ENCODE results near the gene PINLYP. TPM values are rescaled to one million over a fixed set of nuclear protein-coding genes. Genes with fewer than 3 reads are reported as not detected.
A peak's percentile ranks its signal among the peaks of the same experiment; 100 is the strongest.

PINLYP gene
- total RNA-seq, 4 donors from 2014 or later: 7.5 to 45.7 (median 21.6) TPM

DNA sequence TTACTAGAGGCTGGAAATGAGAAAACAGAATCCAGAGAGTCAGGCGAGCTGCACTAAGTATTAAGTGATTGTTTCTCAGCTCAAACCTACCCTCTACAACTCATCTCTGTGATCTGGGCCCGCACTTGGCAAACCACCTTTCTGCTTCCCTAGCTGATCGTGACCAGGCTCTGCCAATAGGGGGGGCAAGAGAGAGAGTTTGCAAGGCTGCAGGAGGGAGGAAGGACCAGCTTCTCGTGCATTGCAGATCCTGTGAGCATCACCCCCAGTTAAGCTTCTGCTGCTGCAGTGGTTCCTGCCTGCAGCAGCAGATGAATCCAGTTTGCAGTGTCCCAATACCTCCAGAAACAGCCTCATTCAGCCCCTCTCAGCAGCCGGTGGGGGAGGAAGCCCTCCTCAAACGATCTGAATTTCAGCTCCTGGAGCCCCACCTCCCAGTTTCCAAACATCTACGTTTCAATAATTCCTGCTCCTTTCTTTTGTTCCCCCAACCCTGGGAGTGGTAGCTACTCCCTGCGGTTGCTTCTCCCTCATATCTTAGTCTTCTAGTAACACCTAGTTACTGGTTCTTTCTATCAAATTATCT, 20.3 kb upstream of the PINLYP start:
- DNase-seq (ENCODE audit: low spot score in 2 of 2): peak; percentile 42 to 77
- WGBS, 2 donors: 37 to 42% methylated on average over 8 of the region's 8 CpGs

DNA sequence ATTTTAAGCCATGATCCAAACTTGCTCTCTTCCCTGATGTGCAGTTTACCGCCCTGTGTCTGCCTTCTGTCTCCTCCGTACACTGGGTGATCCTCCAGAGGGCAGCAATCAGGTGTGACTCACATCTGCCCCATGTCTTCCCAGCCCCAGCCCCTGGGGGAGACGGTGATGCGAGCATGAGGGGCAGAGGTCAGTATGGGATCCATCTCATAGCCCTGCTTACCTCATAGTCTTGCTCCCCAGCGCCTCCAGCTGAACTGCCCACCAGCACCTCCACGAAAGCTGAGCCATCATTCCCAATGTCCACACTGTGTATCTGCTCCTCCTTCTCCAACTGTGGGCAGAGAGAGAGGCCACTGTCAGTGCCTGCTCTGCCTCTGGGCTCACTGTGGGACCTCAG, 14.9 kb upstream of the PINLYP start:
- 79% methylated on average over 6 of the region's 6 CpGs for WGBS, 2 donors
- Histone ChIP-seq H3K27me3 (no peaks in the 10 kb centered on the region), H3K9me3 (no peaks in the 10 kb centered on the region), H3K36me3 (peaks cover 0 to 51% (median 0%) of the 10 kb centered on the region in 3 donors), H3K27ac (no peak overlapping the region), H3K4me3 (no peak overlapping the region), H3K4me1 (peaks cover 0 to 14% (median 4%) of the 10 kb centered on the region in 4 donors)
- TF ChIP-seq CTCF (IDR thresholded peaks at IDR 0.05): no peak
- TF ChIP-seq POLR2A (IDR thresholded peaks at IDR 0.05): no peak
- TF ChIP-seq EP300 (IDR thresholded peaks at IDR 0.05): no peak
- no peak for DNase-seq (ENCODE audit: low spot score in 2 of 2)

More for the DNA sequence above, 20.3 kb upstream of the PINLYP start:
- H3K9me3 ChIP-seq: no peaks in the 10 kb centered on the region
- no peak overlapping the region for H3K4me3 ChIP-seq
- no peak overlapping the region for H3K27ac ChIP-seq
- TF ChIP-seq CTCF (IDR thresholded peaks at IDR 0.05) (peak; percentile 46 to 53 (median 50)), EP300 (IDR thresholded peaks at IDR 0.05) (no peak)
- no peaks in the 10 kb centered on the region for H3K4me1 ChIP-seq
- no peaks in the 10 kb centered on the region for H3K27me3 ChIP-seq
- peaks cover 0 to 90% (median 17%) of the 10 kb centered on the region in 3 donors for H3K36me3 ChIP-seq

- no peaks in the 10 kb centered on the region for H3K27me3 ChIP-seq
- H3K27ac ChIP-seq: no peak overlapping the region
- H3K4me3 ChIP-seq: no peak overlapping the region
- H3K36me3 ChIP-seq: peaks cover 0 to 45% (median 0%) of the 10 kb centered on the region in 3 donors
- no peak for TF ChIP-seq POLR2A (IDR thresholded peaks at IDR 0.05)
- no peak for TF ChIP-seq EP300 (IDR thresholded peaks at IDR 0.05)
- TF ChIP-seq CTCF (IDR thresholded peaks at IDR 0.05): no peak
- peaks cover 0 to 14% (median 4%) of the 10 kb centered on the region in 4 donors for H3K4me1 ChIP-seq
- WGBS, 2 donors: 90 to 98% methylated on average over 12 of the region's 12 CpGs
- no peak for DNase-seq (ENCODE audit: low spot score in 2 of 2)
- no peaks in the 10 kb centered on the region for H3K9me3 ChIP-seq
Measured at GRCh38 chr19:43561139-43561970, 14.2 kb upstream of the PINLYP start.

DNA sequence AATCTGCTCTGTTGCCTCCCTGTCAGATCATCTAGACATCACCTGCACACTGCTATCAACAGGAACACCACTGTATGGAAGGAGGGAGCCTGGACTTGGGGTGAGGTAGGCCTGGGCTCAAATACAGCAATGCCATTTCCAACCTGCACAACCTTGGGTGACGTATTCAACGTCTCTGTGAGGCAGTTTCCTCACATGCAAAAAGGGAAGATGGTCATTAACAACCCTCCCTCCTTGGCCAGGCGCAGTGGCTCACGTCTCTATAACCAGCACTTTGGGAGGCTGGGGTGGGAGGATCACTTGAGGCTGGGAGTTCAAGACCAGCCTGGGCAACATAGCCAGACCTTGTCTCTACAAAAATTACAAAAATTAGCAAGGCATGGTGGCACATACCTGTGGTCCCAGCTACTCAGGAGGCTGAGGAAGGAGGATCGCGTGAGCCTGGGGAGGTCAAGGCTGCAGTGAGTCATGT, 13.3 kb upstream of the PINLYP start:
- TF ChIP-seq POLR2A (IDR thresholded peaks at IDR 0.05) (no peak), EP300 (IDR thresholded peaks at IDR 0.05) (no peak), CTCF (IDR thresholded peaks at IDR 0.05) (no peak)
- H3K4me3 ChIP-seq: no peak overlapping the region
- H3K36me3 ChIP-seq: peaks cover 0 to 38% (median 0%) of the 10 kb centered on the region in 3 donors
- DNase-seq (ENCODE audit: low spot score in 2 of 2): no peak
- no peaks in the 10 kb centered on the region for H3K9me3 ChIP-seq
- 81 to 92% methylated on average over 6 of the region's 6 CpGs for WGBS, 2 donors
- H3K4me1 ChIP-seq: peaks cover 0 to 14% (median 4%) of the 10 kb centered on the region in 4 donors
- no peaks in the 10 kb centered on the region for H3K27me3 ChIP-seq
- H3K27ac ChIP-seq: peak overlapping the region in 2 of 4 donors; percentile 25 to 64

Data from tibial nerve (tissue), 4 donors.